PC-9 (cell line): ENCODE measurements around the gene PRICKLE2. TPM values are rescaled to one million over a fixed set of nuclear protein-coding genes. Genes with fewer than 3 reads are reported as not detected.
A peak's percentile ranks its signal among the peaks of the same experiment; 100 is the strongest.

Experiments used
- BruUV-seq: library from RNA; stranded (reverse); fragments of 400-500 nt; replicated peaks from 2 replicates; lab custom pipeline; 2021; lab: Mats Ljungman, UMichigan
- CTCF ChIA-PET: fragments of 300-600 bp; sonication (Branson Sonifier 250); formaldehyde crosslinking; loops from one replicate; lab custom pipeline; 2022; ENCODE audit warnings: antibody characterized with exemption; lab: Charles Lee
- POLR2A ChIA-PET: fragments of 300-600 bp; sonication (Branson Sonifier 250); formaldehyde crosslinking; loops from one replicate; lab custom pipeline; 2022; ENCODE audit warnings: antibody characterized with exemption; ENCODE audit not compliant: unreplicated experiment; lab: Charles Lee
- DNase-seq, 2 experiments: peaks; one replicate each; pipeline versions ENCODE4 v3.0.0 to v3.0.0-alpha.2; 2015 to 2022; ENCODE audit warnings: mixed read lengths in 1 of 2
- H2AFZ ChIP-seq: fragments of 200-600 bp; sonication (generic); 2 replicates; pipeline ENCODE4 v1.8.1; 2017; ENCODE audit warnings: antibody characterized with exemption
- H3F3A ChIP-seq: fragments of 200-600 bp; sonication (generic); 2 replicates; pipeline ENCODE4 v1.8.1; 2017; ENCODE audit warnings: antibody characterized with exemption, mild to moderate bottlenecking, low read depth; ENCODE audit not compliant: insufficient read depth
- H3K27ac ChIP-seq: fragments of 200-600 bp; sonication (generic); 2 replicates; pipeline ENCODE4 v1.6.1; 2016; ENCODE audit warnings: mixed run types
- H3K27me3 ChIP-seq: fragments of 200-600 bp; sonication (generic); 2 replicates; pipeline ENCODE4 v1.6.1; 2016; ENCODE audit warnings: low read depth, mixed run types; ENCODE audit not compliant: insufficient read depth
- H3K36me3 ChIP-seq: fragments of 200-600 bp; sonication (generic); 2 replicates; pipeline ENCODE4 v1.6.1; 2016; ENCODE audit warnings: low read depth, mixed run types
- H3K4me1 ChIP-seq: fragments of 200-600 bp; sonication (generic); replicated peaks from 2 replicates; pipeline ENCODE4 v1.6.1; 2016; ENCODE audit warnings: mixed run types; ENCODE audit not compliant: insufficient read depth
- H3K4me2 ChIP-seq: fragments of 200-600 bp; sonication (generic); 2 replicates; pipeline ENCODE4 v1.6.1; 2017; ENCODE audit warnings: mixed run types
- H3K4me3 ChIP-seq: fragments of 200-600 bp; sonication (generic); 2 replicates; pipeline ENCODE4 v1.6.1; 2016; ENCODE audit warnings: mixed run types
- H3K79me2 ChIP-seq: fragments of 200-600 bp; sonication (generic); 2 replicates; pipeline ENCODE4 v1.6.1; 2017; ENCODE audit warnings: low read depth, mixed run types
- H3K9me2 ChIP-seq: fragments of 200-600 bp; sonication (generic); 2 replicates; pipeline ENCODE4 v1.8.1; 2017; ENCODE audit warnings: mild to moderate bottlenecking; ENCODE audit not compliant: insufficient read depth
- H3K9me3 ChIP-seq: fragments of 200-600 bp; sonication (generic); 2 replicates; pipeline ENCODE4 v1.8.1; 2016; ENCODE audit warnings: low read depth; ENCODE audit not compliant: insufficient read depth
- H4K20me1 ChIP-seq: fragments of 200-600 bp; sonication (generic); 2 replicates; pipeline ENCODE4 v1.8.1; 2017; ENCODE audit not compliant: insufficient read depth
- EZH2 ChIP-seq: fragments of 200-600 bp; sonication (generic); IDR thresholded peaks from 2 replicates; pipeline ENCODE4 v1.8.0; 2017; ENCODE audit warnings: antibody characterized with exemption, low read depth
- intact Hi-C: fragments of 100-400 bp; cut with micrococcal nuclease; formaldehyde crosslinking; loops from one replicate; pipeline ENCODE4 v1.10.0; 2022; ENCODE audit not compliant: unreplicated experiment
- total RNA-seq: library from RNA; stranded (reverse); gene quantifications from 2 replicates; pipeline ENCODE4 v1.2.3, GENCODE V29; 2021
- TF ChIP-seq, protein P1 (sequence below): fragments of 200-600 bp; sonication (generic); conservative IDR thresholded peaks from 2 replicates; pipeline ENCODE4 v1.6.1; 2017; ENCODE audit warnings: mixed run types, antibody characterized with exemption, mild to moderate bottlenecking, moderate library complexity

The PRICKLE2 gene
- total RNA-seq, 1 experiment from 2014 or later = 7.9 TPM

DNA sequence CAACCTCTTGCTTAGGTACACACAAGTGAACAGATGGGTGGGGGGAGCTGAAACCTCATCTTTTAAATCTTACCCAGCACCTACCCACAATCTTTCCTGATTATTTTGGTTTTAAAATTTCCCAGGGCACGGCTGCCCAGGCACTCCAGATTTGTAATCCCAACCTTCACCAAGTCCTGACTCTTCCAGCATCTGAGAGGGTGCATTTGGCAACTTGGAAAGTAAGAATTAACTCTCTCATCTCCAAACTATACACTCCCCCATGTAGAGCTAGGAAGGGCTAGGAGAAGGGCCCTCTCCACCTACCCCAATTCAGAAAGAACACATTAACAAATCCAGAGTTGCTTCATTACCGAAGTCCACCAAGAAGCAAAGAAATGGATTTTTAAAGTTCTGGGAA lies 41.7 kb upstream of the PRICKLE2 start:
- Histone ChIP-seq H3K9me2 (no peaks in the 10 kb centered on the region), H3K4me2 (peak overlapping the region; percentile 70), H3K36me3 (no peaks in the 10 kb centered on the region), H3K27me3 (no peaks in the 10 kb centered on the region), H3K79me2 (no peaks in the 10 kb centered on the region), H2AFZ (no peak overlapping the region), H4K20me1 (no peaks in the 10 kb centered on the region), H3K9me3 (no peaks in the 10 kb centered on the region), H3K27ac (no peak overlapping the region), H3F3A (no peaks in the 10 kb centered on the region), H3K4me3 (no peak overlapping the region), H3K4me1 (no peaks in the 10 kb centered on the region)
- POLR2A ChIA-PET = no interaction called here
- BruUV-seq = TSS peak; percentile 34
- intact Hi-C loops = loop anchor here (2.0 to 5.0 kb wide), 2 partner anchors 85 to 132 kb away; no protein-coding TSS in a partner anchor
- TF ChIP-seq, protein P1, sequence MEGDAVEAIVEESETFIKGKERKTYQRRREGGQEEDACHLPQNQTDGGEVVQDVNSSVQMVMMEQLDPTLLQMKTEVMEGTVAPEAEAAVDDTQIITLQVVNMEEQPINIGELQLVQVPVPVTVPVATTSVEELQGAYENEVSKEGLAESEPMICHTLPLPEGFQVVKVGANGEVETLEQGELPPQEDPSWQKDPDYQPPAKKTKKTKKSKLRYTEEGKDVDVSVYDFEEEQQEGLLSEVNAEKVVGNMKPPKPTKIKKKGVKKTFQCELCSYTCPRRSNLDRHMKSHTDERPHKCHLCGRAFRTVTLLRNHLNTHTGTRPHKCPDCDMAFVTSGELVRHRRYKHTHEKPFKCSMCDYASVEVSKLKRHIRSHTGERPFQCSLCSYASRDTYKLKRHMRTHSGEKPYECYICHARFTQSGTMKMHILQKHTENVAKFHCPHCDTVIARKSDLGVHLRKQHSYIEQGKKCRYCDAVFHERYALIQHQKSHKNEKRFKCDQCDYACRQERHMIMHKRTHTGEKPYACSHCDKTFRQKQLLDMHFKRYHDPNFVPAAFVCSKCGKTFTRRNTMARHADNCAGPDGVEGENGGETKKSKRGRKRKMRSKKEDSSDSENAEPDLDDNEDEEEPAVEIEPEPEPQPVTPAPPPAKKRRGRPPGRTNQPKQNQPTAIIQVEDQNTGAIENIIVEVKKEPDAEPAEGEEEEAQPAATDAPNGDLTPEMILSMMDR = no peak
- TF ChIP-seq EZH2 = no peak
- CTCF ChIA-PET = no interaction called here
- DNase-seq = no peak

DNA sequence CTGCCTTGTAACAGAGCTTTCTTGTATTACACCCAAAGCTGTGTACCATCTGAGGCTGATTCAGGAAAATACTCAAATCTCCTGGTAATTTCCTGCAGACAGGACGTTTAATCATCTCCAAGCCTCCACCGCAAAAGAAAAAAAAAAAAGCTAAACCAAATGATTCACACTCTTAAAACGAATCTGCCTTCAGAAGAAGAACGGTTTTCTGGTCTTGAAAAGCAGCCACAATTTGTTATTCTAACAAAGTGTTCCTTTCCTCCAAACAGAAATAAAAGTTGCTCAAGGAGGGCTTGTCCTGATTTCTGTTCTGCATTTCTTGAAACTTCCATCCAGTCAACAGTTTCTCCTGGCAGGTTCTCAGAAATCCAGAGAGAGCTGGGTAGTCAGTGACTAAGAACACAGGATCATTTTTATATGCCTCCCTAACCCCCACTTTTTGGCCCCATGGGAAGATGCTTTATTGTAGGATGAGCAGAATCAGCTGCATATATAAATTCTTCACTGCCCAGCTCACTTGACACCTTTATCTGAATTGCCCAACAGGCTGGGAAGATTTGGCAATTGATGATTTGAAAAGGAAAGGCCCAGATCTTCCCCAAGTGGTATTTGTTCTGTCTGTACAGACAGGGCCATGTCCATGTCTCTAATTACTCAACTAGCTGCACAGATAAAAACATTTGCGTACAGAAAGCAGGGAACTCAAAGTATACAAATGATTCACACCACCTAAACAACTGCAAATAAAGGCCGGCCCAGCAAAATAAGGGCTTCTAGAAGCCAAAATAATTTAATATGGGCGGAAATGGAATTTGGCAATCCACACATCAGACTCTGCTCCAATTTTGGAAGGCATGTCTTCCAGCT lies 41.0 kb upstream of the PRICKLE2 start:
- Histone ChIP-seq H3F3A (no peaks in the 10 kb centered on the region), H3K4me2 (peak overlapping the region; percentile 70; the same call in 1 of the 2 replicates), H3K4me3 (no peak overlapping the region), H2AFZ (no peak overlapping the region), H3K9me3 (no peaks in the 10 kb centered on the region), H3K9me2 (no peaks in the 10 kb centered on the region), H3K79me2 (no peaks in the 10 kb centered on the region), H3K4me1 (no peaks in the 10 kb centered on the region), H3K36me3 (no peaks in the 10 kb centered on the region), H4K20me1 (no peaks in the 10 kb centered on the region), H3K27me3 (no peaks in the 10 kb centered on the region), H3K27ac (no peak overlapping the region)
- TF ChIP-seq EZH2 = no peak
- TF ChIP-seq, protein P1 = no peak
- CTCF ChIA-PET = interaction anchor here (0.7 kb wide), 1 partner anchor 124 kb away, joined by 6 read pairs; no protein-coding TSS in a partner anchor
- DNase-seq = no peak
- BruUV-seq = no TSS peak
- POLR2A ChIA-PET = no interaction called here
- intact Hi-C loops = loop anchor here (2.0 to 5.0 kb wide), 2 partner anchors 86 to 133 kb away; no protein-coding TSS in a partner anchor

DNA sequence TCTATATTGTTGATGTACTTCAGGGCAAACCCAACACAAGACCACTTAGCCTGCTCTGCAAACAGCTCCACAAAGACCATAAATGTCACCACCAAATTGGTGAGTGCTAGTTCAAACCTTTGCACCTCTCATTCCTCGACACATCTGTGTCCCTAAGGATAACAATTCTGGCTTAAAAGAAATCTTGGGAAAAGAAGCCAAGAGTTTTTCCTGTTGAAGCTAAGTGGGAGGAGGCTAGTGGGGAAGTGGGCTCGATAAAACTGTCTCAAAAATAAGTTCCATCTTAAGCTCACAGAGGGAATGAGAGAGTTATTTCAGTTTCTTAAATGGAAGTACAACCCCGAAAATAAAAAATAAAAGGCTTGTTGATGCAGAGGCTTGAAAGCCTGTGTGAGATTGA lies 40.4 kb upstream of the PRICKLE2 start:
- POLR2A ChIA-PET = no interaction called here
- no TSS peak for BruUV-seq
- intact Hi-C loops = loop anchor here (2.0 to 5.0 kb wide), 2 partner anchors 87 to 133 kb away; no protein-coding TSS in a partner anchor
- Histone ChIP-seq H3K36me3 (no peaks in the 10 kb centered on the region), H3K9me3 (no peaks in the 10 kb centered on the region), H3K27me3 (no peaks in the 10 kb centered on the region), H3F3A (no peaks in the 10 kb centered on the region), H3K27ac (no peak overlapping the region), H3K79me2 (no peaks in the 10 kb centered on the region), H3K9me2 (no peaks in the 10 kb centered on the region), H3K4me3 (no peak overlapping the region), H4K20me1 (no peaks in the 10 kb centered on the region), H2AFZ (no peak overlapping the region), H3K4me2 (no peak overlapping the region), H3K4me1 (no peaks in the 10 kb centered on the region)
- CTCF ChIA-PET = interaction anchor here (0.7 kb wide), 1 partner anchor 125 kb away, joined by 6 read pairs; no protein-coding TSS in a partner anchor
- DNase-seq = no peak
- TF ChIP-seq, protein P1 = no peak
- TF ChIP-seq EZH2 = no peak
